Measurements from ENCODE around the gene GNAO1. TPM values are rescaled to one million over a fixed set of nuclear protein-coding genes. Genes with fewer than 3 reads are reported as not detected.
A peak's percentile ranks its signal among the peaks of the same experiment; 100 is the strongest.

Gene GNAO1
- total RNA-seq, 1 experiment from 2014 or later: not detected

GRCh38 chr16:56277075-56277474 lies 85.8 kb downstream of the GNAO1 start:
- H3K4me3 ChIP-seq (ENCODE audit: low read length): no peak overlapping the region
- H3K9ac ChIP-seq (ENCODE audit: low read length): no peak overlapping the region
- no peaks in the 10 kb centered on the region for H3K9me3 ChIP-seq (ENCODE audit: low read length)
- intact Hi-C loops (cut with micrococcal nuclease): no loop called here
- H3K79me2 ChIP-seq (ENCODE audit: low read length): no peaks in the 10 kb centered on the region
- no peak overlapping the region for H2AFZ ChIP-seq (ENCODE audit: low read length)
- no peaks in the 10 kb centered on the region for H3K9me2 ChIP-seq (replicated peaks; ENCODE audit: low read length)
- CTCF ChIA-PET: no interaction called here
- no peaks in the 10 kb centered on the region for H3F3A ChIP-seq (ENCODE audit: low read length, unreplicated experiment)
- H4K20me1 ChIP-seq (ENCODE audit: low read length): no peaks in the 10 kb centered on the region
- H3K4me1 ChIP-seq (ENCODE audit: insufficient read depth, low read length): no peaks in the 10 kb centered on the region
- DNase-seq (peak; percentile 18), ATAC-seq (no peak)
- peak; percentile 43 for TF ChIP-seq CTCF (conservative IDR thresholded peaks at IDR 0.05; ENCODE audit: low read depth, low read length)
- TF ChIP-seq EZH2 (IDR thresholded peaks at IDR 0.05; ENCODE audit: low read length, unreplicated experiment): no peak
- no peak for TF ChIP-seq EZH2phosphoT487 (IDR thresholded peaks at IDR 0.05; ENCODE audit: borderline replicate concordance, low read length)
- BruUV-seq (replicated peaks): no TSS peak
- no peak overlapping the region for H3K27ac ChIP-seq (ENCODE audit: low read length)
- H3K27me3 ChIP-seq (ENCODE audit: low read length): peaks cover 16% of the 10 kb centered on the region; the same call in 1 of the 2 replicates
- no peak overlapping the region for H3K4me2 ChIP-seq (ENCODE audit: low read length)
- H3K36me3 ChIP-seq (ENCODE audit: low read depth, low read length): no peaks in the 10 kb centered on the region
- POLR2A ChIA-PET (ENCODE audit: unreplicated experiment): no interaction called here

GRCh38 chr16:56278196-56278855 lies 87.0 kb downstream of the GNAO1 start:
- Histone ChIP-seq H2AFZ (ENCODE audit: low read length) (no peak overlapping the region), H3F3A (ENCODE audit: low read length, unreplicated experiment) (no peaks in the 10 kb centered on the region), H3K4me2 (ENCODE audit: low read length) (no peak overlapping the region), H3K9me2 (replicated peaks; ENCODE audit: low read length) (no peaks in the 10 kb centered on the region), H4K20me1 (ENCODE audit: low read length) (no peaks in the 10 kb centered on the region), H3K4me3 (ENCODE audit: low read length) (no peak overlapping the region), H3K27ac (ENCODE audit: low read length) (no peak overlapping the region), H3K27me3 (ENCODE audit: low read length) (peaks cover 15% of the 10 kb centered on the region; the same call in 1 of the 2 replicates), H3K4me1 (ENCODE audit: insufficient read depth, low read length) (no peaks in the 10 kb centered on the region), H3K9ac (ENCODE audit: low read length) (no peak overlapping the region), H3K79me2 (ENCODE audit: low read length) (no peaks in the 10 kb centered on the region), H3K36me3 (ENCODE audit: low read depth, low read length) (no peaks in the 10 kb centered on the region), H3K9me3 (ENCODE audit: low read length) (no peaks in the 10 kb centered on the region)
- ChIA-PET CTCF (no interaction called here), POLR2A (ENCODE audit: unreplicated experiment) (no interaction called here)
- BruUV-seq (replicated peaks): no TSS peak
- ATAC-seq: no peak
- TF ChIP-seq EZH2 (IDR thresholded peaks at IDR 0.05; ENCODE audit: low read length, unreplicated experiment) (no peak), CTCF (conservative IDR thresholded peaks at IDR 0.05; ENCODE audit: low read depth, low read length) (no peak)
- no peak for DNase-seq
- intact Hi-C loops (cut with micrococcal nuclease): no loop called here

- Histone ChIP-seq H3K79me2 (ENCODE audit: low read length) (no peaks in the 10 kb centered on the region), H2AFZ (ENCODE audit: low read length) (no peak overlapping the region), H3K27ac (ENCODE audit: low read length) (no peak overlapping the region), H3K27me3 (ENCODE audit: low read length) (peaks cover 8% of the 10 kb centered on the region; the same call in 1 of the 2 replicates), H3K4me3 (ENCODE audit: low read length) (no peak overlapping the region), H3K4me2 (ENCODE audit: low read length) (no peak overlapping the region), H3K9ac (ENCODE audit: low read length) (no peak overlapping the region), H3F3A (ENCODE audit: low read length, unreplicated experiment) (no peaks in the 10 kb centered on the region), H3K4me1 (ENCODE audit: insufficient read depth, low read length) (no peaks in the 10 kb centered on the region), H3K36me3 (ENCODE audit: low read depth, low read length) (no peaks in the 10 kb centered on the region), H4K20me1 (ENCODE audit: low read length) (no peaks in the 10 kb centered on the region), H3K9me3 (ENCODE audit: low read length) (no peaks in the 10 kb centered on the region), H3K9me2 (replicated peaks; ENCODE audit: low read length) (no peaks in the 10 kb centered on the region)
- CTCF ChIA-PET: no interaction called here
- DNase-seq (peak; percentile 26), ATAC-seq (no peak)
- POLR2A ChIA-PET (ENCODE audit: unreplicated experiment): no interaction called here
- intact Hi-C loops (cut with micrococcal nuclease): no loop called here
- TF ChIP-seq EZH2 (IDR thresholded peaks at IDR 0.05; ENCODE audit: low read length, unreplicated experiment) (no peak), EZH2phosphoT487 (IDR thresholded peaks at IDR 0.05; ENCODE audit: borderline replicate concordance, low read length) (no peak), CTCF (conservative IDR thresholded peaks at IDR 0.05; ENCODE audit: low read depth, low read length) (no peak)
- no TSS peak for BruUV-seq (replicated peaks)
Observed at GRCh38 chr16:56279132-56279531, 87.8 kb downstream of the GNAO1 start.

Measured in PC-3 (cell line).